GM18909 (cell line): ENCODE results near the gene RASGEF1C.
"Not testable (repeated sequence)": the region's sequence is repeated elsewhere in the genome, so short reads cannot be mapped to it uniquely, and the experiment has no call there.

ENCODE experiments used
- ATAC-seq: cut with Tn5 transposase; IDR thresholded peaks from one replicate; pipeline ENCODE4 v1.9.1; 2021; ENCODE audit warnings: mild to moderate bottlenecking; ENCODE audit not compliant: unreplicated experiment, poor library complexity

RASGEF1C gene

GRCh38 chr5:180126716-180127681, 82.0 kb downstream of the RASGEF1C start:
- ATAC-seq, result no peak

- not testable (repeated sequence) for ATAC-seq
Measured at GRCh38 chr5:180126156-180126555, 82.9 kb downstream of the RASGEF1C start.

DNA sequence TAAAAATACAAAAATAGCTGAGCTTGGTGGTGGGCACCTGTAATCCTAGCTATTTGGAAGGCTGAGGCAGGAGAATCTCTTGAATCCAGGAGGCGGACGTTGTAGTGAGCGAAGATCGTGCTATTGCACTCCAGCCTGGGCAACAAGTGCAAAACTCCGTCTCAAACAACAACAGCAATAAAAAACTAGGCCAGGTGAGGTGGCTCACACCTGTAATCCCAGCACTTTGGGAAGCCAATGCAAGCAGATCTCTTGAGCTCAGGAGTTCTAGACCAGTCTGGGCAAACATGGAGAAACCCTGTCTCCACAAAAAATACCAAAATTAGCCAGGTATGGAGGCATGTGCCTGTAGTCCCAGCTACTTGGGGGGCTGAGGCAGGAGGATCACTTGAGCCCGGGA, 84.3 kb downstream of the RASGEF1C start:
- ATAC-seq, result not testable (repeated sequence)

DNA sequence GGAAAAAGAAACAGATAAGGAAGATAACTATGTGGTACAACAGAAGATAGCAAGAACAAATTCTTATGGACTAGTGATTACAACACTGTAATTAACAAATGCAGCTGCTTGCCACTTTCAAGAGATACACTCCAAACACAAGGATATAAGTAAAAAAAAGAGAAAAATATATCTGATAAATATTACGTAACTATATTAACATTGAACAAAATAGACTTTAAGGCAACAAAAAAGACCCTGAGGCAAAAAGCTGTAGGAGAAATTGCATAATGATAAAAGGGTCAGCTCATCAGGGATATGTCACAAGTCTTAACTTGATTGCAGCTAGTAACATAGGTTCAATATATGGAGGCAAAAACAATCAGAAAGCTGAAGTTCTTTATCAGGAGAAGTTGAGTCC, 86.1 kb downstream of the RASGEF1C start:
- ATAC-seq, result no peak

- no peak for ATAC-seq
Measured at GRCh38 chr5:180121826-180122413, 87.1 kb downstream of the RASGEF1C start.

DNA sequence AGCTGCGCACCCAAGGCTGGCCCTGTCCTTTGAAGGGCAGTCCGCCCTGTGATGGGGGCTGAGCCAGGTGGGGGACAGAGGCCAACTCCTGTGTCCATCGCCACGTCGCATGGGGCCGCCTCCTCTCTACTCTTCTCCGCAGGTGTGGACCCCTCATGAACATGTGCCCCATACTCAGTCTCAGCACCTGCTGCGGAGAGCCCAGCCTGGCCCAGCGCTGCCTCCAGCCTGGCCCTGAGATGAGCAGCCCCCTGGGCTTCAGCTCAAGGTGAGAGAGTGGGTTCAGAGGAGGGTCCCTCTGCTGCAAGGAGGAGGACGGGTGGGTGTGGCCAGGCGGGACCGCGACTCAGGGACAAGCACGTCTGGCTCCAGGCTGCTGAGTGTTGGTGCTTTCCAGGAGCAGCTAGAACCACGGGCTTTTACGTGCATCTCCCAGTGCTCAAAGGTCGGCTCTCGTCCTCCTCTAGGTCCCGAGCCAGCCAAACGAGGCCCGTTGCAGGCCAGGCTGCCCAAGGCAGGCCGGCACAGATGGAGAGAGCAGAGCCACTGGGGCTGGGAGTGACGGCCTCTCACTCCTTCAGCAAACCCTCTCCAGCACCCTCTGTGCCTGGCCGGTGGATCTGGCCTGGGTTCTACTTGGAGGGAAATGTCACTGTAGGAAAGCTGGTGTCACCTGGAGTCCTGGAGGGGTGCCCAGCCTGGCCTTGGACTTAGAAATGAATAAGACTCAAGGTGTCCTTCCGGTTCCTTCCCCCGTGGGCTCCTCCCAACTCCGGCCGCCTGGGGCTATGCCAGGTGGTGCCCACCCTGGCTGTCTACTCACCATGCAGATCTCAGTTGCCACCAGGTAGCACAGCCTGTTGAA, 88.5 kb downstream of the RASGEF1C start:
- no peak for ATAC-seq

GRCh38 chr5:180119903-180120236, 89.1 kb downstream of the RASGEF1C start:
- ATAC-seq, result no peak

DNA sequence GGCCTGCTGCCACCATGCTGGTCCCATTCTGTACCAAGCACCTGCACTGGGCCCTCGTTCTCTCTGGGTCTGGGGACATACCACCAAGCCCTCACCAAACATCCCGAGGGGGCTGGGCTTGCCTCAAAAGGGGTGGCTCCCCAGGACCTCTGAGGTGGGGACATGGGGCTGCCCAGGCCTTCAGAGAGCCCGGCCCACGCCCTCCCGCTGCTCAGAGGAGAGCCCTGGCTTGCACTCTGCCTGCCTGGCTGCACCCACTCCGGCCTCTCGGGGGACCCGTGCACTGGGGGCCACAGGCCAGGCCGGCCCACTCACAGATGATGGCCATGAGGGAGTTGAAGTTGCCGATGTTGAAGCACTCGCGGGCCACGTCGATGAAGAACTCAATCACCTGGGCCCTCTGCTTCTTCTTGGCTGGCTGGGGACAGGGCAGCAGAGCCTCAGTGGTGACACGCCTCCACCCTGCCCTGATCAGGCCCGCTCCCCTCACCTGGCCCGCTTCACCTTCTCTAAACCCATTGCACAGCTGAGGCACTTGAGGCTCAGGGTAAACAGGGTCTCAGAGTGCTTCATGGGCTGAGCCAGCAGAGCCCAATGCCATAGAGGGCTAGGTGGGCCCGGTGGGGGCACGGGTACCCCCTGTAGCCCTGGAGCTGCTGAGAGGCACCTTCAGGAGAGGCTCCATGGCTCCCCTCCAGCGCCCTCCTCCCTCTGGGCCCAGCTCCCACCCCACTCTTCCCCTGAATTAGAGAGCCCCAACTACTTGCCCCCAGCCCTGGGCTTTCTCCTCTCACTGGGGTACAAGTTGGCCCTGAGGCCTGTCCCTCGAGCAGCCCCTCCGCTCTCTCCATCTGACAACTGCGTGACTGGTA, 89.7 kb downstream of the RASGEF1C start:
- no peak for ATAC-seq

- no peak for ATAC-seq
Measured at GRCh38 chr5:180118391-180118791, 90.6 kb downstream of the RASGEF1C start.

GRCh38 chr5:180117000-180117725, 91.8 kb downstream of the RASGEF1C start:
- no peak for ATAC-seq

- no peak for ATAC-seq
Measured at GRCh38 chr5:180116077-180116999, 92.7 kb downstream of the RASGEF1C start.

DNA sequence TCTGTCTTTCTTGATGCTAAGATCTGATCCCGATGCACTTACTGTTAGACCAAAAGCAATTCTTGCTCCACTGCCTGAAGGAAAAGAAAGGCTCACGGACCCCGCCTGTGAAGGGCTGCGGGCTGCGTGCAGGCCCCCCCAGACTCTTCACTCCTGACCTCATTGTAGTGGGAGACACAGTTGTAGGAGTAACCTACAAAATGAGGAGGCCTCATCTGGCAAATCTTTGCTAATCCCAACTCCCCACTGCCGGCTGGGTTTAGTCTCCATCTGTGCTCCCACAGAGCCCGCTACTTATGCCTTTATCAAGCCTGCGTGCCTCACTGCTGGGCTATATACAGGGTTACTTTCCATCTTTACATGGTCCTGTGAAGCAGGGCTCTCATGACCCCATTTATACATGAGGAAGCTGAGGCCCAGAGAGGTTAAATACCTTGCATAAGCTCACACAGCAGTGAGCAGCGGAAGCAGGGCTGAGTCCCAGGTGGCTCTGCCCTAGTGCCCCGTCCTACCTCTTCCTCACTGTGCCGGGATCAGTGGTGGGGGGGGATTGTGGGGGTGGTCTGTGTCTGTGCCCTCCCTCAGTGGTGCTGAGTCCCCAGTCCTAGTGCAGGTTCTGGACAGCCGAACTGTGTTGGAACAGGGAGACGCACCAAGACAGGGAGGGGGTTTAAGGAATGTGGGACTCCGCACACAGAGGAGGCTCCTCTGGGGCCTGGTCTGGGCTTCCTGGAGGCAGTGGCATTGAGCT, 93.5 kb downstream of the RASGEF1C start:
- no peak for ATAC-seq

DNA sequence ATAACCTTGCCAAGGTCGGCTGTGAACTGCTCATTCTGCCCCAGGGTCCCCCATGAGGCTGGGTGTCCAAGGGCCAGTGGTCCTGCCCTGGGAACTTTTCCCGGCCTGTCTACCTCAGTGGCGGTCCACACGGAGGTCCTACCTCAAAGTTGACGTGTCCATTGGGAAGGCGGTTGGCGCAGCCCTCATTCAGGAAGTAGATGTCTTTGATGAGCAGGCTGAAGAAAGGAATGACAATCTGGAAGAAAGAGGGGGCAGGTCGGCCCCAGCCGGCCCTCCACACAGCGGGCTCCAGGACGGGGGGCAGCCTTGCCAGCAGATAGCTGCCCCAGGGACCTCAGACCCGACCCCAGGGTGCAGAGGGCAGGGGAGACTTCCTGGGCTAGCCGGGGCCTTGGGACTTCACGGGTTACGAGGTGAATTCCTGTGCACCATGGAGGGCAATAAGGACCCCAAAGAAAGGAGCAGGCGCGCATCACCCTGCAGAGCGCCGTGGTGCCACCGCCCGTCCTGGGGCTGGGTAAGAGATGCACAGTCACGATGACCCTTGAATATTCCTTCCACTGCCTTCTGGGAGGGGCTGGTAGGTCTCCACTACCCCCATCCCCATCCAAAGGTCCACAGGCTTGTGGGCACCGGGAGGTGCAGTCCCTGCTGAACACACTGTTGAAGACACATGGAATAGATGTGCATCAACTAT, 94.6 kb downstream of the RASGEF1C start:
- no peak for ATAC-seq

GRCh38 chr5:180113660-180114303, 95.2 kb downstream of the RASGEF1C start:
- no peak for ATAC-seq

GRCh38 chr5:180112181-180112861, 96.7 kb downstream of the RASGEF1C start:
- ATAC-seq, result no peak
